ENCODE data around the gene ZDHHC7.

GRCh38 chr16:84947022-84947421 lies 64.3 kb downstream of the ZDHHC7 start:
- TF ChIP-seq HDAC6 (IDR thresholded peaks at IDR 0.05; ENCODE audit: low read depth, low read length) (no peak), ATF2 (IDR thresholded peaks at IDR 0.05; ENCODE audit: low read length) (no peak), POLR2AphosphoS5 (IDR thresholded peaks at IDR 0.05; ENCODE audit: low read depth, low read length) (no peak)

Measured in H1 (cell line).